A549 (cell line): ENCODE data around the gene TMEM131. TPM values are rescaled to one million over a fixed set of nuclear protein-coding genes. Genes with fewer than 3 reads are reported as not detected.
A peak's percentile ranks its signal among the peaks of the same experiment; 100 is the strongest.
"Not testable (repeated sequence)": the region's sequence is repeated elsewhere in the genome, so short reads cannot be mapped to it uniquely, and the experiment has no call there.

Experiments used
- ATAC-seq, 2 experiments: fragments of 200-7000 bp in 1 of 2; fragments of >200 bp in 1 of 2; cut with Nextera tagmentation in 1 of 2; cut with Tn5 transposase in 1 of 2; 3 replicates each; pipeline versions ENCODE4 v1.8.0 to v1.9.1; 2018 to 2020; ENCODE audit warnings: mild to moderate bottlenecking in 1 of 2, moderate library complexity in 1 of 2
- CTCF ChIA-PET: fragments of 300-600 bp; sonication (Branson Sonifier 250); formaldehyde crosslinking; extraction: SDS; loops from one replicate; lab custom pipeline; 2021; ENCODE audit warnings: antibody characterized with exemption, inconsistent platforms; lab: Yijun Ruan, JAX
- POLR2A ChIA-PET: fragments of 350-600 bp; formaldehyde crosslinking; extraction: SDS; loops from one replicate; lab custom pipeline; 2021; ENCODE audit warnings: antibody characterized with exemption, inconsistent platforms; lab: Yijun Ruan, JAX
- DNase-seq, 2 experiments: peaks; one replicate each; pipeline versions ENCODE4 v3.0.0 to v3.0.0-alpha.2; 2011 to 2016; ENCODE audit warnings: low read depth in 1 of 2, low spot score in 1 of 2
- FAIRE-seq: peaks from 2 replicates; lab custom pipeline; 2011; peaks lifted over from hg19 to GRCh38; lab: Jason Lieb, UNC
- H3K27ac ChIP-seq, 2 experiments: fragments of >200 bp; sonication (Bioruptor Twin); formaldehyde crosslinking; 3 replicates each; pipeline ENCODE4 v1.5.1; 2016 to 2017
- H3K4me1 ChIP-seq: fragments of >200 bp; sonication (Bioruptor Twin); formaldehyde crosslinking; 3 replicates; pipeline ENCODE4 v1.6.1; 2016
- H3K4me2 ChIP-seq: fragments of >200 bp; sonication (Bioruptor Twin); formaldehyde crosslinking; 3 replicates; pipeline ENCODE4 v1.6.1; 2016
- H3K4me3 ChIP-seq: fragments of >200 bp; sonication (Bioruptor Twin); formaldehyde crosslinking; 3 replicates; pipeline ENCODE4 v1.5.1; 2016
- H3K9me3 ChIP-seq: fragments of >200 bp; sonication (Bioruptor Twin); formaldehyde crosslinking; 3 replicates; pipeline ENCODE4 v1.6.1; 2016
- ATOH8 ChIP-seq: fragments of 250-450 bp; sonication (Bioruptor Pico); IDR thresholded peaks from 2 replicates; pipeline ENCODE4 v1.5.0; 2020; ENCODE audit warnings: low read depth, mild to moderate bottlenecking, moderate library complexity
- BCL3 ChIP-seq: fragments of >200 bp; sonication (Bioruptor Twin); formaldehyde crosslinking; IDR thresholded peaks from 3 replicates; pipeline ENCODE4 v1.6.1; 2016
- CEBPB ChIP-seq, 2 experiments: fragments of >200 bp in 1 of 2; sonication (Bioruptor Twin) in 1 of 2; formaldehyde crosslinking in 1 of 2; IDR thresholded peaks; 2 replicates each; pipeline ENCODE4 v1.6.1; 2012 to 2016
- CHD4 ChIP-seq: fragments of 200-600 bp; sonication (generic); IDR thresholded peaks from 2 replicates; pipeline ENCODE4 v1.6.1; 2016; ENCODE audit warnings: antibody characterized with exemption, mild to moderate bottlenecking, borderline replicate concordance
- EHF ChIP-seq: fragments of 250-450 bp; sonication (Bioruptor Pico); IDR thresholded peaks from 2 replicates; pipeline ENCODE4 v1.5.0; 2020; ENCODE audit warnings: mild to moderate bottlenecking
- EHMT2 ChIP-seq: fragments of 200-600 bp; sonication (generic); IDR thresholded peaks from 2 replicates; pipeline ENCODE4 v1.6.1; 2016; ENCODE audit warnings: antibody characterized with exemption, low read depth, mild to moderate bottlenecking, moderate library complexity
- FOSL2 ChIP-seq, 2 experiments: fragments of 450-650 bp in 1 of 2; fragments of >200 bp in 1 of 2; sonication (Bioruptor Twin) in 1 of 2; formaldehyde crosslinking; IDR thresholded peaks; 2 replicates each; pipeline versions ENCODE4 v1.5.0 to v1.6.1; 2016 to 2020; ENCODE audit warnings: mild to moderate bottlenecking in 1 of 2, moderate library complexity in 1 of 2
- FOXS1 ChIP-seq: fragments of 250-450 bp; sonication (Bioruptor Pico); IDR thresholded peaks from 2 replicates; pipeline ENCODE4 v1.5.0; 2020; ENCODE audit warnings: mild to moderate bottlenecking, moderate library complexity
- HOXB13 ChIP-seq: fragments of 250-450 bp; sonication (Bioruptor Pico); IDR thresholded peaks from 2 replicates; pipeline ENCODE4 v1.5.0; 2020; ENCODE audit warnings: low read depth, mild to moderate bottlenecking, moderate library complexity
- HOXB5 ChIP-seq: fragments of 250-450 bp; sonication (Bioruptor Pico); IDR thresholded peaks from 2 replicates; pipeline ENCODE4 v1.5.0; 2020; ENCODE audit warnings: mild to moderate bottlenecking, moderate library complexity
- JUN ChIP-seq, 2 experiments: fragments of >200 bp; sonication (Bioruptor Twin); formaldehyde crosslinking; IDR thresholded peaks; 2 replicates in 1 of 2; 3 replicates in 1 of 2; pipeline ENCODE4 v1.6.1; 2016 to 2017
- JUNB ChIP-seq: fragments of >200 bp; sonication (Bioruptor Twin); formaldehyde crosslinking; IDR thresholded peaks from 2 replicates; pipeline ENCODE4 v1.6.1; 2016
- KDM1A ChIP-seq: fragments of 200-600 bp; sonication (generic); IDR thresholded peaks from 2 replicates; pipeline ENCODE4 v1.6.1; 2016; ENCODE audit warnings: low read depth, mild to moderate bottlenecking
- KDM5A ChIP-seq: fragments of 200-600 bp; sonication (generic); IDR thresholded peaks from 2 replicates; pipeline ENCODE4 v1.6.1; 2016; ENCODE audit warnings: antibody characterized with exemption, mild to moderate bottlenecking
- MAFK ChIP-seq: fragments of 450-650 bp; IDR thresholded peaks from 2 replicates; pipeline ENCODE4 v1.6.1; 2014; ENCODE audit not compliant: partially characterized antibody
- MAX ChIP-seq: IDR thresholded peaks from 2 replicates; pipeline ENCODE4 v1.6.1; 2012
- PHF8 ChIP-seq: fragments of 200-600 bp; sonication (generic); IDR thresholded peaks from 2 replicates; pipeline ENCODE4 v1.6.1; 2016; ENCODE audit warnings: low read depth, mild to moderate bottlenecking, antibody characterized with exemption, moderate library complexity, borderline replicate concordance
- POLR2A ChIP-seq: IDR thresholded peaks from 2 replicates; pipeline ENCODE4 v1.6.1; 2012; ENCODE audit warnings: mild to moderate bottlenecking, low read length
- POLR2AphosphoS2 ChIP-seq: conservative IDR thresholded peaks from 2 replicates; pipeline ENCODE4 v1.6.1; 2012; ENCODE audit warnings: low read length, improper control_type of control experiment, inconsistent platforms
- RAD21 ChIP-seq, 2 experiments: fragments of >200 bp in 1 of 2; sonication (Bioruptor Twin) in 1 of 2; formaldehyde crosslinking in 1 of 2; IDR thresholded peaks in 1 of 2; conservative IDR thresholded peaks in 1 of 2; 2 replicates in 1 of 2; 3 replicates in 1 of 2; pipeline ENCODE4 v1.6.1; 2012 to 2018; ENCODE audit warnings: inconsistent platforms in 1 of 2
- RCOR1 ChIP-seq: fragments of 150-350 bp; IDR thresholded peaks from 2 replicates; pipeline ENCODE4 v1.6.1; 2014; ENCODE audit warnings: antibody characterized with exemption, low read length, low read depth
- TP53 ChIP-seq: fragments of 250-450 bp; sonication (Bioruptor Pico); IDR thresholded peaks from 2 replicates; pipeline ENCODE4 v1.5.0; 2021; ENCODE audit warnings: mild to moderate bottlenecking, moderate library complexity
- USF2 ChIP-seq: fragments of 450-650 bp; IDR thresholded peaks from 2 replicates; pipeline ENCODE4 v1.6.1; 2014; ENCODE audit warnings: antibody characterized with exemption
- ZC3H11A ChIP-seq: fragments of 450-650 bp; IDR thresholded peaks from 2 replicates; pipeline ENCODE4 v1.6.1; 2014; ENCODE audit warnings: antibody characterized with exemption, mild to moderate bottlenecking
- WGBS: methylation state at CpG from one replicate; pipeline ENCODE4 v1.1.6; 2017; ENCODE audit errors: missing lambda C conversion rate; 5-methylcytosine and 5-hydroxymethylcytosine counted together
- polyA minus RNA-seq: library from RNA; depleted of rRNA, polyadenylated mRNA; stranded (reverse); fragments of >200 nt; gene quantifications from 2 replicates; pipeline ENCODE4 v1.2.3, GENCODE V29; 2011; rRNA and poly(A)+ RNA removed
- polyA plus RNA-seq, 4 experiments: library from polyadenylated mRNA; depleted of rRNA in 3 of 4; stranded (reverse); fragments of >200 nt; fragmentation: RNase III in 1 of 4; extraction: RNeasy Plus Mini Kit Qiagen cat#74134 plus additional on column Dnase treatment in 1 of 4; gene quantifications; 2 replicates in 3 of 4; 3 replicates in 1 of 4; pipeline ENCODE4 v1.2.3, GENCODE V29; 2011 to 2017

The TMEM131 gene
- 21.8 and 23.4 TPM in 2 replicates for polyA plus RNA-seq (2011; rRNA removed)
- polyA plus RNA-seq (2012; cell fraction: cytosol; rRNA removed): 4.9 and 5.6 TPM in 2 replicates
- 16.3 and 21.7 TPM in 2 replicates for polyA plus RNA-seq (2012; cell fraction: nucleus; rRNA removed)
- 14.5 to 15.7 TPM (median 15.7 TPM) in 3 replicates for polyA plus RNA-seq (2017; fragmentation: RNase III; extraction: RNeasy Plus Mini Kit Qiagen cat#74134 plus additional on column Dnase treatment)
- polyA minus RNA-seq: 19.8 and 20.7 TPM in 2 replicates

- peak within 1 kb of the TSS; percentile 98 for H3K27ac ChIP-seq
- peak within 1 kb of the TSS; percentile 93 for H3K4me3 ChIP-seq
- peak; percentile 87 to 95 for DNase-seq
- H3K4me1 ChIP-seq: peaks cover 22% of the 10 kb centered on the region; the same call in 2 of the 3 replicates
- peak; percentile 94 to 96 for ATAC-seq
- peak within 1 kb of the TSS; percentile 86 for H3K4me2 ChIP-seq
- WGBS: 9% methylated on average over 8 of the region's 88 CpGs
- no peak for FAIRE-seq
- CTCF ChIA-PET: interaction anchor here (1.0 to 1.5 kb wide), 2 partner anchors 255 to 390 kb away, joined by 3 to 6 read pairs; no protein-coding TSS in a partner anchor
- no peak for TF ChIP-seq CEBPB (IDR thresholded peaks at IDR 0.05)
- TF ChIP-seq BCL3: no peak
- TF ChIP-seq FOSL2 (IDR thresholded peaks at IDR 0.05): no peak
- TF ChIP-seq FOSL2 (CRISPR knock-in tag; IDR thresholded peaks at IDR 0.05): no peak
- TF ChIP-seq MAX: peak; percentile 84; the same call in 1 of the 2 replicates
- TF ChIP-seq EHF (CRISPR knock-in tag): no peak
- TF ChIP-seq RCOR1: no peak
- TF ChIP-seq ATOH8 (CRISPR knock-in tag): no peak
- TF ChIP-seq KDM5A: peak; percentile 89
- TF ChIP-seq ZC3H11A: no peak
- TF ChIP-seq HOXB5 (CRISPR knock-in tag): no peak
- TF ChIP-seq POLR2A: peak; percentile 95
- TF ChIP-seq JUNB: no peak
- peak; percentile 49; the same call in 1 of the 2 replicates for TF ChIP-seq HOXB13 (CRISPR knock-in tag)
- no peak for TF ChIP-seq CHD4
- TF ChIP-seq TP53 (CRISPR knock-in tag): no peak
- TF ChIP-seq USF2: peak; percentile 94
- no peak for TF ChIP-seq RAD21 (conservative IDR thresholded peaks at IDR 0.05 in 1 of 2, IDR thresholded peaks at IDR 0.05 in 1 of 2)
- 0 out of 2 replicates have a peak, but pooled peaks have one; percentile 61 for TF ChIP-seq EHMT2
- TF ChIP-seq MAFK: no peak
- no peak for TF ChIP-seq FOXS1
- peak in 1 of 2 experiments; percentile 67; a peak in 1 of 5 replicates for TF ChIP-seq JUN (IDR thresholded peaks at IDR 0.05)
- peak; percentile 57; the same call in 1 of the 2 replicates for TF ChIP-seq PHF8
- no peak for TF ChIP-seq KDM1A
- no peak for TF ChIP-seq POLR2AphosphoS2
- POLR2A ChIA-PET: interaction anchor here (1.0 kb wide), 1 partner anchor 125 kb away, joined by 3 read pairs; no protein-coding TSS in a partner anchor
- H3K9me3 ChIP-seq: no peaks in the 10 kb centered on the region
Observed at GRCh38 chr2:97995734-97996624, at the start of gene TMEM131. Gene TMEM131, minus strand, starts transcription at chr2:97995948. Its CDS starts 286 bp downstream, at chr2:97995662.

GRCh38 chr2:98044730-98045129, 49.0 kb upstream of the TMEM131 start:
- H3K4me1 ChIP-seq, ATAC-seq, H3K27ac ChIP-seq, H3K4me3 ChIP-seq, CTCF ChIA-PET, POLR2A ChIA-PET, H3K9me3 ChIP-seq, DNase-seq, H3K4me2 ChIP-seq, FAIRE-seq: not testable (repeated sequence)
- 56% methylated on average over 2 of the region's 2 CpGs for WGBS
